Mesenchymal stem cell (in vitro differentiated cells and primary cell): Measurements from ENCODE around the gene ATP2B1.

Source experiments
- DNase-seq: peaks from one replicate; pipeline ENCODE4 v3.0.0-alpha.2; 2013
- H2AFZ ChIP-seq: one replicate; pipeline ENCODE4 v1.6.1; 2013; ENCODE audit warnings: low read depth, mild to moderate bottlenecking, control low read depth, inconsistent platforms, low read length, moderate library complexity
- H2AK5ac ChIP-seq: 2 replicates; pipeline ENCODE4 v1.6.1; 2013; ENCODE audit warnings: low read length, moderate library complexity, mild to moderate bottlenecking, inconsistent platforms; ENCODE audit not compliant: severe bottlenecking
- H2BK120ac ChIP-seq: one replicate; pipeline ENCODE4 v1.6.1; 2013; ENCODE audit warnings: low read depth, mild to moderate bottlenecking, inconsistent platforms, low read length, moderate library complexity
- H2BK12ac ChIP-seq, 2 experiments: one replicate each; pipeline ENCODE4 v1.6.1; 2013; ENCODE audit warnings: inconsistent platforms in 2 of 2, low read length in 2 of 2, mild to moderate bottlenecking in 2 of 2, moderate library complexity in 2 of 2, control low read depth in 1 of 2
- H2BK15ac ChIP-seq: one replicate; pipeline ENCODE4 v1.6.1; 2013; ENCODE audit warnings: mild to moderate bottlenecking, low read depth, inconsistent platforms; ENCODE audit not compliant: poor library complexity, severe bottlenecking
- H2BK5ac ChIP-seq: 2 replicates; pipeline ENCODE4 v1.6.1; 2013; ENCODE audit warnings: low read depth, mild to moderate bottlenecking, low read length, control low read depth, inconsistent platforms; ENCODE audit not compliant: poor library complexity, severe bottlenecking
- H3K14ac ChIP-seq, 2 experiments: one replicate each; pipeline ENCODE4 v1.6.1; 2013; ENCODE audit warnings: inconsistent platforms in 2 of 2, low read length in 2 of 2, control low read depth in 1 of 2, mild to moderate bottlenecking in 1 of 2, moderate library complexity in 1 of 2
- H3K18ac ChIP-seq, 2 experiments: one replicate each; pipeline ENCODE4 v1.6.1; 2013; ENCODE audit warnings: inconsistent platforms in 2 of 2, low read length in 2 of 2, control low read depth in 1 of 2, low read depth in 1 of 2, mild to moderate bottlenecking in 1 of 2
- H3K23ac ChIP-seq, 2 experiments: one replicate each; pipeline ENCODE4 v1.6.1; 2013; ENCODE audit warnings: inconsistent platforms in 2 of 2, low read length in 2 of 2, mild to moderate bottlenecking in 2 of 2, moderate library complexity in 2 of 2, control low read depth in 1 of 2
- H3K27ac ChIP-seq: 2 replicates; pipeline ENCODE4 v1.5.1; 2013; ENCODE audit warnings: mild to moderate bottlenecking, moderate library complexity, low read length, control low read depth, inconsistent platforms; ENCODE audit not compliant: poor library complexity, severe bottlenecking
- H3K27me3 ChIP-seq, 2 experiments: 2 replicates each; pipeline versions ENCODE4 v1.6.1 to v1.7.0; 2013; ENCODE audit warnings: low read length in 2 of 2, mild to moderate bottlenecking in 2 of 2, moderate library complexity in 2 of 2, control low read depth in 1 of 2, inconsistent platforms in 1 of 2; ENCODE audit not compliant: control insufficient read depth in 1 of 2, insufficient read depth in 1 of 2
- H3K36me3 ChIP-seq, 2 experiments: 2 replicates each; pipeline versions ENCODE4 v1.6.1 to v1.7.0; 2013; ENCODE audit warnings: low read length in 2 of 2, control low read depth in 1 of 2, inconsistent platforms in 1 of 2, low read depth in 1 of 2, mild to moderate bottlenecking in 1 of 2; ENCODE audit not compliant: insufficient read depth in 2 of 2, control insufficient read depth in 1 of 2
- H3K4ac ChIP-seq, 2 experiments: one replicate each; pipeline ENCODE4 v1.6.1; 2013; ENCODE audit warnings: inconsistent platforms in 2 of 2, low read length in 2 of 2, mild to moderate bottlenecking in 2 of 2, moderate library complexity in 2 of 2, control low read depth in 1 of 2, low read depth in 1 of 2
- H3K4me1 ChIP-seq: 2 replicates; pipeline ENCODE4 v1.6.1; 2013; ENCODE audit warnings: low read depth, low read length, control low read depth; ENCODE audit not compliant: control insufficient read depth, insufficient read depth
- H3K4me2 ChIP-seq: 2 replicates; pipeline ENCODE4 v1.6.1; 2013; ENCODE audit warnings: low read length, mild to moderate bottlenecking, inconsistent platforms; ENCODE audit not compliant: poor library complexity, severe bottlenecking
- H3K4me3 ChIP-seq, 2 experiments: 2 replicates each; pipeline versions ENCODE4 v1.5.1 to v1.7.0; 2013; ENCODE audit warnings: low read length in 2 of 2, mild to moderate bottlenecking in 2 of 2, control low read depth in 1 of 2, low read depth in 1 of 2; ENCODE audit not compliant: insufficient read depth in 1 of 2
- H3K79me1 ChIP-seq: replicated peaks from 2 replicates; pipeline ENCODE4 v1.6.1; 2013; ENCODE audit warnings: mild to moderate bottlenecking, control low read depth, low read length, inconsistent platforms; ENCODE audit not compliant: poor library complexity, severe bottlenecking
- H3K9ac ChIP-seq: 2 replicates; pipeline ENCODE4 v1.7.0; 2013; ENCODE audit warnings: mild to moderate bottlenecking, low read length, moderate library complexity
- H3K9me3 ChIP-seq: 2 replicates; pipeline ENCODE4 v1.7.0; 2013; ENCODE audit warnings: mild to moderate bottlenecking, low read length; ENCODE audit not compliant: control insufficient read depth
- H4K8ac ChIP-seq: one replicate; pipeline ENCODE4 v1.6.1; 2013; ENCODE audit warnings: inconsistent platforms, mild to moderate bottlenecking, low read length, moderate library complexity
- H4K91ac ChIP-seq: one replicate; pipeline ENCODE4 v1.6.1; 2013; ENCODE audit warnings: mild to moderate bottlenecking, low read length, inconsistent platforms
- WGBS: methylation state at CpG from one replicate; pipeline ENCODE4 v1.1.7; 2013; ENCODE audit warnings: mixed read lengths; 5-methylcytosine and 5-hydroxymethylcytosine counted together

Gene ATP2B1

DNA sequence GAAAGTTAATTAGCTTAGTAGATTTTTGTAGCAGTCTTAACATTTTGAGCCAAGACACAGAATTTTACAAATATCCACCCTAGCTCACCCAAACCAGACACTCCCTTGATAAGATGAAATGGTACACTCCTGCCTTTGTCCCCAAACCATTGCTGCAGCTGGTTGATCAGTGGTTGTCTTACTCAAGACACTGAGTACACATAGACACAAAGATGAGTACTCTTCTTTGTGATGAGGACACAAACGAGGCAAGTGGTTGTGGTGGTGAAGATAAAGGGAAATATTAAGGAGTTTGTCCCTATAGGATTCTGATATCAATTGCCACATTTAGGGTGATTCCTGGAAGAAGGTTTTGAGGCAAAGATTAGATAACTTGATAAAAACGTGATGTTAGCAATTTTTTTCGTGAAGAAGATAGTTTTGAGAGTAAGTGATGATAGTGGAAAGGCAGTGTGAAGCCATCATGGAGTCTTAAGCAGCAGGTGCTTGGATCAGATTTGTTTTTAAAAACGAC, 21.4 kb upstream of the ATP2B1 start:
- H2BK12ac ChIP-seq, result no peak overlapping the region
- no peak overlapping the region for H3K27ac ChIP-seq
- no peak overlapping the region for H2BK120ac ChIP-seq
- H3K27me3 ChIP-seq, result no peaks in the 10 kb centered on the region
- no peak overlapping the region for H2AFZ ChIP-seq
- H3K9me3 ChIP-seq, result peaks cover 7% of the 10 kb centered on the region
- H3K4me2 ChIP-seq, result no peak overlapping the region
- H3K14ac ChIP-seq, result no peak overlapping the region
- DNase-seq, result no peak
- H3K4ac ChIP-seq, result no peak overlapping the region
- no peak overlapping the region for H3K23ac ChIP-seq
- no peak overlapping the region for H2BK5ac ChIP-seq
- no peak overlapping the region for H4K91ac ChIP-seq
- no peak overlapping the region for H3K9ac ChIP-seq
- H2AK5ac ChIP-seq, result no peak overlapping the region
- H3K36me3 ChIP-seq, result no peaks in the 10 kb centered on the region
- H3K79me1 ChIP-seq, result no peaks in the 10 kb centered on the region
- H4K8ac ChIP-seq, result no peak overlapping the region
- H3K18ac ChIP-seq, result no peak overlapping the region
- H2BK15ac ChIP-seq, result no peak overlapping the region
- WGBS, result 88% methylated on average over 4 of the region's 4 CpGs
- H3K4me3 ChIP-seq, result no peak overlapping the region
- no peaks in the 10 kb centered on the region for H3K4me1 ChIP-seq

DNA sequence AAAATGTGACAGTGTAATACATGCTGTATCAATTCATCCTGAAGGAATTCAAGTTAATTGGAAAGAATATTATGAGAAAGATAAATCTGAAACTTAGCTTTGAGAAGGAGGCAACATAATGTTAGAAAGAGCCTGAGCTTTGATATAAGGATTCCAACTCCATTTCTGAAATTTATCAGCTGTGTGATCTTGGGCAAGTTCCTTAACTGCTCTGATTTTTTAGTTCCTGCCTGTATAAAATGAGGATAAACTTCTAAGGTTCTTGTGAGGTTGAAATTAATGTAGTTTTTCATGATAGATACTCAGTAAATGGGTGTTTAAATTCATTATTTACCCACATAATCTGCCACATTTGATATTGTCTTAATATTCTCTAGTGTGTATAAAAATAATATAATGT, 14.6 kb upstream of the ATP2B1 start:
- H2BK15ac ChIP-seq, result no peak overlapping the region
- no peaks in the 10 kb centered on the region for H3K36me3 ChIP-seq
- no peak overlapping the region for H3K18ac ChIP-seq
- H4K8ac ChIP-seq, result no peak overlapping the region
- H3K14ac ChIP-seq, result no peak overlapping the region
- no peak overlapping the region for H3K9ac ChIP-seq
- H3K4me2 ChIP-seq, result no peak overlapping the region
- H3K4me1 ChIP-seq, result no peaks in the 10 kb centered on the region
- peaks cover 8% of the 10 kb centered on the region for H3K9me3 ChIP-seq
- H3K27ac ChIP-seq, result no peak overlapping the region
- H2BK12ac ChIP-seq, result no peak overlapping the region
- no peak overlapping the region for H3K4ac ChIP-seq
- H2AK5ac ChIP-seq, result no peak overlapping the region
- no peak for DNase-seq
- H2AFZ ChIP-seq, result no peak overlapping the region
- H3K23ac ChIP-seq, result no peak overlapping the region
- H4K91ac ChIP-seq, result no peak overlapping the region
- H2BK120ac ChIP-seq, result no peak overlapping the region
- H3K27me3 ChIP-seq, result no peaks in the 10 kb centered on the region
- no peak overlapping the region for H2BK5ac ChIP-seq
- no peaks in the 10 kb centered on the region for H3K79me1 ChIP-seq
- no peak overlapping the region for H3K4me3 ChIP-seq

DNA sequence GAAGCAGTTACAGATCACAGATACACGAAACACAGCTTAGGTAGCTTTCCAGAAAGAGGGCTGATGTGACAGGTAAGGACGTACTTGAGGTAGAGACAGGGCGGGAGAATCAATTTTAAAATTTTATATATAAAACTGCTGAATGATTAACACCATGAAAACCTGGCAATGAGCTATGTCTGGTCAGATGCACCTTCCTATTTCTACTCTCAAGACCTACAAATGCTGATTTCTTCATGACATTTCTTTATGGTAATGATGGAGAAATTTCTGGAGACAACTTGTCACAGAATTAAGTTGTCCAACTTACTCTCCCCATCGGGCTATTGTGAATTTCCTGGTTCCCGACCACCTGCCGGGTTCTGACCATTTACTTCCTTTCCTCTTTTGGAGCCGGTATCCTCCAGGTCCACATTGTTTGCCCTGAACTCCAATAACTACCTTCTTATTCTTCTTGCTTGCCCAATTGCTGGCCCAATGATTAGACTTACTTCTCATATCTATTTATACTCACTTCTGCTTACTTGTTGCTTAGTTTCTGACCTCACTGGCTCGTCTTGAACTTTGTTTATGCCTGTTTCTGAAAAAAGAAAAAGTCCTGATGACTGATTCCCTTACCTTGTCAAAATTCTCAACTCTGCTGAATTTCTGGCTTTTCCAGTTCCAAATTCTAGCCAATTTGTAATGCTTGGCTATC, 12.8 kb upstream of the ATP2B1 start:
- Histone ChIP-seq H2AFZ (no peak overlapping the region), H3K4ac (no peak overlapping the region), H4K91ac (no peak overlapping the region), H3K4me1 (no peaks in the 10 kb centered on the region), H2BK12ac (no peak overlapping the region), H3K79me1 (no peaks in the 10 kb centered on the region), H2BK15ac (no peak overlapping the region), H2BK120ac (no peak overlapping the region), H3K36me3 (no peaks in the 10 kb centered on the region), H3K18ac (no peak overlapping the region), H3K27ac (no peak overlapping the region), H3K9ac (no peak overlapping the region), H4K8ac (no peak overlapping the region), H3K9me3 (peaks cover 8% of the 10 kb centered on the region), H2BK5ac (no peak overlapping the region), H3K4me3 (no peak overlapping the region), H3K23ac (no peak overlapping the region), H2AK5ac (no peak overlapping the region), H3K14ac (no peak overlapping the region), H3K4me2 (no peak overlapping the region), H3K27me3 (no peaks in the 10 kb centered on the region)
- 90% methylated on average over 7 of the region's 8 CpGs for WGBS
- no peak for DNase-seq

DNA sequence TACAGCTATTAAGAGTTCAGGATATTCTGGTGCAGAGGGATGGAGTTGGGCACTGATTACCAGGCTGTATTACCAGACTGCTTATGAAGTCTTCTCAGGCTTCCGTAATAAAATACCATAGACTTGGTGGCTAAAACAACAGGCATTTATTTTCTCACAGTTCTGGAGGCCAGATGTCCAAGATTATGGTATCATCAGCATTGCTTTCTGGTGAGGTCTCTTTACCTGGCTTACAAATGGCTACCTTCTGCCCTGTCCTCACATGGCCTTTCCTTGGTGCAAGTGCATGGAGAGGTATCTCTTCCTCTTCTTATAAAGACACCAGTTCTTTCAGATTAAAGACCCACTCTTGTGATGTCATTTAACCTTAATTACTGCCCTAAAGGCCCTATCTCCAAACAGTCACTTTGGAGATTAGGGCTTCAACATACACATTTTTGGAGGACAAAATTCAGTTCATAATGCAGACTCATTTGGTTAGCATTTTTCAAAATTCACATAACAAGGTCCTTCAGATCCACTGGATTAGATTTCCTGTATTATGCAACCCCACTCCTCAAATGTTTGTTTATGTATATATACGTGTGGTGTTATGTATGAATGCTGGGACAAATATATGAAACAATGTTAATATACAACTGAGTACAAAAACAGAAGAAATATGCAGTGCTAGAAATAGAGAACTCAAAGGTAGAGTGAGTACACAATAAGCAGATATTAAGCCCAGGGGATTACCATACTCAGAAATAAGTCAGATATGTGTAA, 9.3 kb upstream of the ATP2B1 start:
- no peak overlapping the region for H3K4me3 ChIP-seq
- peaks cover 16% of the 10 kb centered on the region for H3K9me3 ChIP-seq
- H3K4ac ChIP-seq, result no peak overlapping the region
- no peak overlapping the region for H2AFZ ChIP-seq
- no peaks in the 10 kb centered on the region for H3K4me1 ChIP-seq
- H2BK15ac ChIP-seq, result no peak overlapping the region
- WGBS, result 91% methylated on average over 1 of the region's 2 CpGs
- no peak overlapping the region for H3K27ac ChIP-seq
- H2AK5ac ChIP-seq, result no peak overlapping the region
- H3K4me2 ChIP-seq, result no peak overlapping the region
- no peak overlapping the region for H2BK12ac ChIP-seq
- peaks cover 0 to 3% of the 10 kb centered on the region in 2 experiments for H3K36me3 ChIP-seq
- H3K14ac ChIP-seq, result no peak overlapping the region
- H3K27me3 ChIP-seq, result no peaks in the 10 kb centered on the region
- no peak for DNase-seq
- H2BK5ac ChIP-seq, result no peak overlapping the region
- no peak overlapping the region for H3K9ac ChIP-seq
- H4K91ac ChIP-seq, result no peak overlapping the region
- H3K79me1 ChIP-seq, result no peaks in the 10 kb centered on the region
- no peak overlapping the region for H3K23ac ChIP-seq
- no peak overlapping the region for H2BK120ac ChIP-seq
- no peak overlapping the region for H4K8ac ChIP-seq
- no peak overlapping the region for H3K18ac ChIP-seq
